SJSA1 (cell line): ENCODE data around the gene PLSCR1. TPM values are rescaled to one million over a fixed set of nuclear protein-coding genes. Genes with fewer than 3 reads are reported as not detected.
"Not testable (repeated sequence)": the region's sequence is repeated elsewhere in the genome, so short reads cannot be mapped to it uniquely, and the experiment has no call there.

ENCODE experiments used
- DNase-seq, 2 experiments: peaks; one replicate each; pipeline ENCODE4 v3.0.0-alpha.2; 2015 to 2020; ENCODE audit warnings: low spot score in 2 of 2, low read depth in 1 of 2
- H3K27ac ChIP-seq: fragments of 250-450 bp; sonication (Bioruptor Pico); 2 replicates; pipeline ENCODE4 v1.5.1; 2020; ENCODE audit warnings: mild to moderate bottlenecking, moderate library complexity
- H3K27me3 ChIP-seq: fragments of 250-450 bp; sonication (Bioruptor Pico); replicated peaks from 2 replicates; pipeline ENCODE4 v1.5.1; 2020; ENCODE audit warnings: mild to moderate bottlenecking, moderate library complexity
- H3K36me3 ChIP-seq: fragments of 250-450 bp; sonication (Bioruptor Pico); 2 replicates; pipeline ENCODE4 v1.5.1; 2020; ENCODE audit warnings: mild to moderate bottlenecking
- H3K4me1 ChIP-seq: fragments of 250-450 bp; sonication (Bioruptor Pico); replicated peaks from 2 replicates; pipeline ENCODE4 v1.6.1; 2021; ENCODE audit warnings: mild to moderate bottlenecking
- H3K4me3 ChIP-seq: fragments of 250-450 bp; sonication (Bioruptor Pico); 2 replicates; pipeline ENCODE4 v1.5.1; 2020; ENCODE audit warnings: mild to moderate bottlenecking
- H3K9me3 ChIP-seq: fragments of 250-450 bp; sonication (Bioruptor Pico); replicated peaks from 2 replicates; pipeline ENCODE4 v1.5.1; 2020; ENCODE audit warnings: mild to moderate bottlenecking
- total RNA-seq: library from RNA; depleted of rRNA; stranded (reverse); fragments of >200 nt; shearing (Covaris generic); gene quantifications from 2 replicates; pipeline ENCODE4 v1.2.3, GENCODE V29; 2014

Gene PLSCR1
- total RNA-seq, 1 experiment from 2014 or later = 90.4 TPM

DNA sequence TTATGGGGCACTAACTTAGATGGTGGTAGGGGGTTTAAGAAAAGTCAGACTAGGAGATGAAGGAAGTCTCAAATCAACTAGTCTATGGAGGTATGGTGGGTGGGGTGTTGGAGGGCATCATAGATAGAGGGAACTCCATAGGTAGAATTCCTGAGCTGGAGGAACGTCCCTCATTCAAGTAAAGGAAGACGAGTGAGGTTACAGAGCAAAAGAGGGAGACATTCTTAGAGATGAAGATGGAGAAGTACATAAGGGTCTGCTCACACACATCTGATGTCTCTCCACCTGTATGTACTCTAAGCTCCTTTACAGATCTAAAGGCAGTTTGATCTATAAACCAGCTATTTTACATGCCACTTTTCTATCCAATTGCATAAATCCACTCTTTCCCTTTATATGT is 1.4 kb downstream of the PLSCR1 start:
- H3K4me3 ChIP-seq = peak overlapping the region; percentile 62
- peaks cover 10% of the 10 kb centered on the region; the same call in 1 of the 2 replicates for H3K36me3 ChIP-seq
- no peaks in the 10 kb centered on the region for H3K27me3 ChIP-seq
- DNase-seq = no peak
- H3K27ac ChIP-seq = no peak overlapping the region
- no peaks in the 10 kb centered on the region for H3K9me3 ChIP-seq
- peaks cover 9% of the 10 kb centered on the region for H3K4me1 ChIP-seq

DNA sequence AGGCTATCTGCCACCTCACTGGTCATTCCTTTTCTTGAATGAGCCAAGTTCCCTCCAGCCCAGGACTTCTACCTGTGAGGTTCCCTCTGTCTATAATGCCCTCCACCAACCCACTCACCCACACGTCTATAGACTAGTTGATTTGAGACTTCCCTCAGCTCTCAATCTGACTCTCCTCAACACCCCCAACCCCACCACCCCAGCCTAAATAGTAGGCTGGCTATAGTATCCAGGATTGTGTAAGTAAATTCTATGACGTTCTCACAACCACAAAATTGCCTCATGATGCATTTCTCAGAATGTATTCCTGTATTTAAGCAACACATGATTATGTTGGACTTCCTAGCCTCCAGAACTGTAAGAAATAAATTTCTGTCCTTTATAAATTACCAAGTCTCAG is 2.2 kb downstream of the PLSCR1 start:
- Histone ChIP-seq H3K4me3 (no peak overlapping the region), H3K27ac (no peak overlapping the region)

DNA sequence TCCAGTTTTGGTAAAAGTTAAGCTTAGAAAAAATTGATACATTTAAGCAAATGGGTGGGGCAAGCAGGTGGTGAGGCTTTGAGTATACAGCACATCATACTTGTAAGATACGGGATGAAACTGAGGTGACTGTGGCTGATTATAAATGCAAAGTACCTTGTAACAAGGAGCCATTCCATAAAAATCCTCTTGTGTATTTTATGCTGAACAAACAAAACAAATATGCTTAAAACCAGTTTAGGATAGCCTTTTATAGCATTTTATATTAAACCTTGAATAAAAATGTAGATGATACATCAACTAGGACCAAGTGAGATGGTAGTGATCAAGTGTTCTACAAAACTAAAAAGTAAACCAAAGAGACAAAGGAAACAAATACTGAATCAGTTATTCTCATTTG is 3.4 kb downstream of the PLSCR1 start:
- Histone ChIP-seq H3K4me3 (no peak overlapping the region), H3K27ac (no peak overlapping the region), H3K9me3 (no peaks in the 10 kb centered on the region), H3K4me1 (peaks cover 9% of the 10 kb centered on the region), H3K27me3 (no peaks in the 10 kb centered on the region), H3K36me3 (peaks cover 10% of the 10 kb centered on the region)
- DNase-seq = no peak

More for the DNA sequence above, 2.2 kb downstream of the PLSCR1 start:
- H3K4me1 ChIP-seq = peaks cover 9% of the 10 kb centered on the region
- no peak for DNase-seq
- no peaks in the 10 kb centered on the region for H3K9me3 ChIP-seq
- peaks cover 10% of the 10 kb centered on the region; the same call in 1 of the 2 replicates for H3K36me3 ChIP-seq
- H3K27me3 ChIP-seq = no peaks in the 10 kb centered on the region

DNA sequence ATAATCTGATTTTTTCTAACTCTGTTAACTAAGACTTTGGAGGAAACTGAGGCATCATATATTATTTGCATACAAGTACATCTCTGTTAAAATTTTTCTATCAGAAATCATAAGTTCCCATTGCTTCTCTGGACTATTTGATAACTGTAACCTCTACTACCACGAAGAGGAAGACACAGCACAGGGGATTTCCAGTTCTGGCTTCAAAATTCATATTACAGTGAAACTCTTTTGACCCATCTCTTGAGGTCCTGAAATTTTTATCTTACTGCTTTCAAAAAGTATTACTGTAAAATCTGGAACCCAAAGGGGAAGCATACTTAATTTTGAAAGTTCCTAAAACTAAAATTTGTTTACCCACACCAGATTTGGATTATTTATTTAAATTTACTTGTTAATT is 4.2 kb downstream of the PLSCR1 start:
- DNase-seq = no peak
- H3K9me3 ChIP-seq = no peaks in the 10 kb centered on the region
- H3K27me3 ChIP-seq = no peaks in the 10 kb centered on the region
- no peak overlapping the region for H3K27ac ChIP-seq
- peaks cover 9% of the 10 kb centered on the region for H3K4me1 ChIP-seq
- H3K4me3 ChIP-seq = no peak overlapping the region
- H3K36me3 ChIP-seq = peaks cover 10% of the 10 kb centered on the region

DNA sequence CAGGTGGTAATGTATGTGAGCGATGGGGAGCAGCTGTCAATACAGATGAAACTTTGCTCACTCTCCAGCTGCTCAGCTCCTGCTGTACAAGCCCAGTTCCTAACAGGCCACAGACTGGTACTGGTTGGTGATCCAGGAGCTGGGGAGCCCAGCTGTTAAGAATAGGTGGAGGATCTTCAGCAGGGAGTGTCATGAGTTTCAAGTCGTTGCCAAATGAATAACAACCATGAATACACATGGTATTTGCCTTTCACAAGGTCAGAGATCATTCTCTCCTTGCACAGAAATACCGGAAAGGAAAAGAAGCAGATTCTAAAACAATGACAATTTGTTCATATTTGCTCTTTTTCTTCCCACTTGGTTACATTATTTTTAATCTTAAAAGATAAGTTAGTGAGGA is 5.1 kb downstream of the PLSCR1 start:
- no peak overlapping the region for H3K4me3 ChIP-seq
- no peaks in the 10 kb centered on the region for H3K27me3 ChIP-seq
- no peak for DNase-seq
- H3K36me3 ChIP-seq = peaks cover 9% of the 10 kb centered on the region
- no peak overlapping the region for H3K27ac ChIP-seq
- peaks cover 9% of the 10 kb centered on the region for H3K4me1 ChIP-seq
- no peaks in the 10 kb centered on the region for H3K9me3 ChIP-seq

DNA sequence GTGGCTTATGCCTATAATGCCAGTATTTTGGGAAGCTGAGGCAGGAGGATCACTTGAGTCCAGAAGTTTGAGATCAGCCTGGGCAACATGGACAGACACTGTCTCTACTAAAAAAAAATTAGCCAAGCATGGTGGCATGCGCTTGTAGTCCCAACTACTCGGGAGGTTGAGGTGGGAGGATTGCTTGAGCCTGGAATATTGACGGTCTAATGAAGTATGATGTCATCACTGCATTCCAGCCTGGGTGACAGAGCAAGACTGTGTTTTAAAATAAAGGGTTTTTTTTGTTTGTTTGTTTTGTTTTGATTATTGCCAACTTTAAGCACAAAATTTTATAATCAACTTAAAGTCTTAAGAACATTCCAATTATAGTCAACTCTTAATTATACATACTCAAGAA is 6.8 kb downstream of the PLSCR1 start:
- Histone ChIP-seq H3K4me3 (no peak overlapping the region), H3K36me3 (peaks cover 7% of the 10 kb centered on the region), H3K9me3 (no peaks in the 10 kb centered on the region), H3K27me3 (no peaks in the 10 kb centered on the region), H3K27ac (no peak overlapping the region), H3K4me1 (peaks cover 1% of the 10 kb centered on the region)
- no peak for DNase-seq

DNA sequence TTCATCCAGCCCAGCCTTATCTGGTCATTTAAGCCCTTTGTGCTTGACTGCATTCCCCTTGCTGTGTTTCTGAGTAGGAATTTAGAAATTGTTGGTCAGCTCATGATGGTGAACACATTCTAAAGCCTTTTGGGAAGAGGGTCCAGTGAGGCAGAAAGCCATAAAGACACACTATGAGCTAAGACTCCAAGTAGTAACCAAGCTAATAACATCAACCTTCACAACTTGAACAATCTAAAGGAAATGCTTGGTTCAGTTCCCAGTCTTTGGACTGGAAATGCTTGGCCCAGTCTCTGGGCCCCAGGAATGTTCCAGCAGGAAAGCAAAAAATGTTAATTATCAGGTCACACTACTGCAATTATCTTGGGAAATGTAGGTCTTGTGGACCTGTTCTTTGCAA is 7.7 kb downstream of the PLSCR1 start:
- Histone ChIP-seq H3K27ac (no peak overlapping the region), H3K36me3 (peaks cover 7% of the 10 kb centered on the region), H3K4me3 (no peak overlapping the region), H3K4me1 (no peaks in the 10 kb centered on the region), H3K9me3 (no peaks in the 10 kb centered on the region), H3K27me3 (no peaks in the 10 kb centered on the region)
- no peak for DNase-seq

DNA sequence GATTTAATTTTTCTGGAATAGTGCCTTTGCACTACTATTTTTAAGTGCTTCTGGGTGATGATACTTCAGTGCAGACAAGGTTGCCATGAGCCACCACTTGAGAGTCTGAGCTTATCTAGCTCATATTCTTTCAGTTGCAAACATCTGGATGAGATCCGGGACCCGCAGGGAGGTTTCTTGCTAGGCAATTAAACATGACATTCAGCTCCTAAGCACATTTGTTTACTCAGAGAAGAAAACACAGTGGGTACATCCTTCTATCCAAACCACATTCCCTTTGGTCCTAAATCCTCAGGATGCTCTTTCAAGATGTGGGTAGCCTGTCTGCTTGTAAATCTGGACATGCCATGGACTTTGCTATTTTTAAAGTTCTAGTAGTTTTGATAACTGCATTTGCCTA is 12.0 kb downstream of the PLSCR1 start:
- peaks cover 30% of the 10 kb centered on the region for H3K36me3 ChIP-seq

DNA sequence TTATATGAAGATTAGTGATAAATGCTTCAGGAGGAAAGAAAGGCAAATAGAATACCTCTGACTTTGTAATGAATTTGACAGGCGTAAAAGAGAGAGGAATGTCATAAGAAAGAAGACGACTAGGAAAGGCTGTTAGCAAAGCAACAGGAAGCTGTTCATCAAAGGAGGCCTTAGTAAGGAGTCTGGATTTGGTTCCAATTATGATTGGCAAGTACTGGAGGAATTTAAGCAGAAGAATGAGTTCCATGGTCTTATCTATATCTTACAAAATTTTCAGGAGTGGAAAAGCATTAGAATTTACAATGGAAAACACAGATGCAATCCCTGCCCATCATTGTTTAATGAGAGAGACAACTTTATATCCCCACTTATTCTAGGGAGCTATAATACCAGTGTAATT is 13.8 kb downstream of the PLSCR1 start:
- H3K4me3 ChIP-seq = no peak overlapping the region
- no peak overlapping the region for H3K27ac ChIP-seq
- H3K36me3 ChIP-seq = peaks cover 30% of the 10 kb centered on the region
- H3K4me1 ChIP-seq = no peaks in the 10 kb centered on the region
- no peaks in the 10 kb centered on the region for H3K27me3 ChIP-seq
- DNase-seq = no peak
- H3K9me3 ChIP-seq = no peaks in the 10 kb centered on the region

More for the DNA sequence above, 12.0 kb downstream of the PLSCR1 start:
- Histone ChIP-seq H3K27ac (no peak overlapping the region), H3K4me1 (no peaks in the 10 kb centered on the region), H3K27me3 (no peaks in the 10 kb centered on the region), H3K4me3 (no peak overlapping the region), H3K9me3 (no peaks in the 10 kb centered on the region)
- DNase-seq = no peak

DNA sequence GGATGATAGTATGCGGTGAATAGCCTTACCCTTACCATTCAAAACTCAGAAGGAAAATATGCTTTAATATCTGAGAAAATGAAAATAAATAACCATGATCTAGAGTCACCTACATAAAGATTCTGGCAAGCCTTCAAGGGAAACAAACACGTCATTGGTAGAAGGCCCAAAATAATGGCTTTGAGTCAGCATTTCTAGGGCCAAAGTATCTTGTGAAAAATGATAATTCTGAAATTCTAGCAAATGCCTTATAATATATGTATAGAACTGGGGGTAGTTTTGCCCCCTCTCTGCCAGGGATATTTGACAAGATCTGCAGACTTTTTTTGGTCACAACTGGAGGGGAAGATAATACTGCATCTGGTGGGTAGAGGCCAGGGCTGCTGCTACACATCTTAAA is 15.4 kb downstream of the PLSCR1 start:
- Histone ChIP-seq H3K27me3 (no peaks in the 10 kb centered on the region), H3K4me1 (no peaks in the 10 kb centered on the region), H3K4me3 (no peak overlapping the region), H3K27ac (no peak overlapping the region), H3K36me3 (peaks cover 30% of the 10 kb centered on the region), H3K9me3 (no peaks in the 10 kb centered on the region)
- DNase-seq = no peak

DNA sequence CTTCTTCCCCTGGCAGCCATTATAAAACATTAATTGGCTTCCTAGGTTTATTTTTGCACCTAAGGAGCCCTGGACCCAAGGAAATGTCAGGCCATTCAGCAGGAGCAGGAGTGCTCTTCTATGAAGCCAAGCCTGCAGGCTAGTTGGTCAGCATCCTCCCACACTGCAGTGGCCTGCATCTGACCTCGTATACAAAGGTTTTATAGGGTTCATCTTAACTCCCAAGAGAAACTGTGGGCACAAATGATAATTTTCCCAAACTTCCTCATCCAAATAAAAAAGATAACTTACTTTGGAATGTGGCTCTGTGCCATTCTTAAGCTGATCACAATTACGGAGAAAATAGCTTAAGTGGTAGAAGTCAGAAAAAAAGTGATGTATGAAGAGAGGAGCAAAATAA is 19.4 kb downstream of the PLSCR1 start:
- Histone ChIP-seq H3K9me3 (no peaks in the 10 kb centered on the region), H3K4me3 (no peak overlapping the region), H3K27me3 (no peaks in the 10 kb centered on the region), H3K27ac (no peak overlapping the region), H3K4me1 (no peaks in the 10 kb centered on the region), H3K36me3 (peaks cover 18% of the 10 kb centered on the region)
- no peak for DNase-seq

DNA sequence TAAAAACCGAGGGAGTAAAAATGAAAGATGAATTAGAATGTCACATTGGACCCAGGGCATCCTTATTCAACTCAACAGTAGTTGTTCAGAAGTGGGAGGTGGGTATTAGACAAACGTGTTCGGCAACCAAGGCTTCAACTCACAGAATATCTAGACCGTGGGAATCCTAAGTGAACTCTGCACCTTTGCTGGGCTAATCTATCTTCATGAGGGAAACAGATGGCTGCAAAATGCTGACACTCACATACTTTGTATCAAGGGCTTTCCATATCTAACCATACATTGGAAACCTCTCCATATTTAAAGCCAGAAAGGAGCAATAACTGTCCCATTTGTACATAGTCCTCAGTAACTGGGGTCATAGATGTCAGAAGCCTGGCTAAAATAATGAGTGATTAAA is 20.9 kb downstream of the PLSCR1 start:
- Histone ChIP-seq H3K36me3 (peaks cover 14% of the 10 kb centered on the region), H3K9me3 (no peaks in the 10 kb centered on the region), H3K4me3 (no peak overlapping the region), H3K4me1 (no peaks in the 10 kb centered on the region), H3K27ac (no peak overlapping the region), H3K27me3 (no peaks in the 10 kb centered on the region)
- DNase-seq = no peak

DNA sequence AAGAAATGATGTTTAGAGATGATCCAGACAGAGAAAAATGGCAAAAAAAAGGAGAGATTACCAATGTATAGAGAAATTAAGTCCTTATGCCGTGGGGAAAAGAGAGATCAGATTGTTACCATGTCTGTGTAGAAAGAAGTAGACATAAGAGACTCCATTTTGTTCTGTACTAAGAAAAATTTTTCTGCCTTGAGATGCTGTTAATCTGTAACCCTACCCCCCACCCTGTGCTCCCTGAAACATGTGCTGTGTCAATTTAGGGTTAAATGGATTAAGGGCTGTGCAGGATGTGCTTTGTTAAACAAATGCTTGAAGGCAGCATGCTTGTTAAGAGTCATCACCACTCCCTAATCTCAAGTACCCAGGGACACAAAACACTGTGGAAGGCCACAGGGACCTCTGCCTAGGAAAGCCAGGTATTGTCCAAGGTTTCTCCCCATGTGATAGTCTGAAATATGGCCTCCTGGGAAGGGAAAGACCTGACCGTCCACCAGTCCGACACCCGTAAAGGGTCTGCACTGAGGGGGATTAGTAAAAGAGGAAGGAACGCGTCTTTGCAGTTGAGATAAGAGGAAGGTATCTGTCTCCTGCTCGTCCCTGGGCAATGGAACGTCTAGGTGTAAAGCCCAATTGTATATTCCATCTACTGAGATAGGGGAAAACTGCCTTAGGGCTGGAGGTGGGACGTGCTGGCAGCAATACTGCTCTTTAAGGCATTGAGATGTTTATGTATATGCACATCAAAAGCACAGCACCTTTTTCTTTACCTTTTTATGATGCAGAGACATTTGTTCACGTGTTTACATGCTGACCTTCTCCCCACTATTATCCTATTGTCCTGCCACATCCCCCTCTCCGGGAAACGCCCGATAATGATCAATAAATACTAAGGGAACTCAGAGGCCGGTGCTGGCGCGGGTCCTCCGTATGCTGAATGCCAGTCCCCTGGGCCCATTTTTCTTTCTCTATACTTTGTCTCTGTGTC is 21.9 kb downstream of the PLSCR1 start:
- not testable (repeated sequence) for DNase-seq, H3K36me3 ChIP-seq, H3K4me1 ChIP-seq, H3K9me3 ChIP-seq, H3K27me3 ChIP-seq, H3K27ac ChIP-seq, H3K4me3 ChIP-seq

DNA sequence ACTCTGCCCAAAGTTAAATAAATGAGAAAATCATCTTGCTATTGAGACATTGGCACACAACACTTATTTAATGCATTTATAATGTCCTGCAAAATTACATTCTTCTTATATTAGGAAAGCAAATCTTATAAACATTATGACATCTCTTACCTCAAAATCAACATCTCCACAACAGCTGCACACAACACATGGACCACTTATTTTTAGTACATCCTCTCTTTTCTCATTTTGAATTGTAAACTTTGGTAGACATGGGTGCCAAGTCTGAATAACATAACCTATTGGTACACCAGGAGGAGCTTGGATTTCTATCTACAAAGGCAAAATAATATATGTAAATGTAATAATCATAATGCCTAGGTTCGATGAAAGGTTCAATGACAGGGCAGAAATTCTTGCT is 23.0 kb downstream of the PLSCR1 start:
- Histone ChIP-seq H3K27ac (no peak overlapping the region), H3K36me3 (peaks cover 7% of the 10 kb centered on the region), H3K27me3 (no peaks in the 10 kb centered on the region), H3K4me3 (no peak overlapping the region), H3K9me3 (no peaks in the 10 kb centered on the region), H3K4me1 (no peaks in the 10 kb centered on the region)
- DNase-seq = no peak
